Prostate gland (tissue), 1 donor: ENCODE data around the gene MEF2A.

Experiments used
- POLR2A ChIP-seq: fragments of 450-650 bp; IDR thresholded peaks from one replicate; pipeline ENCODE4 v1.6.1; 2016; ENCODE audit warnings: antibody characterized with exemption, mild to moderate bottlenecking
- POLR2AphosphoS5 ChIP-seq: sonication (generic); formaldehyde crosslinking; IDR thresholded peaks from one replicate; pipeline ENCODE4 v1.6.1; 2017; ENCODE audit warnings: antibody characterized with exemption

- no peak for TF ChIP-seq POLR2AphosphoS5
- no peak for TF ChIP-seq POLR2A
Observed at GRCh38 chr15:99677540-99678134, 111.9 kb downstream of the MEF2A start.
